B cell (primary cell): ENCODE data around the gene HERC2.

Experiments
- EZH2 ChIP-seq: IDR thresholded peaks from 2 replicates; pipeline ENCODE4 v1.6.1; 2012; ENCODE audit warnings: borderline replicate concordance, low read depth, mild to moderate bottlenecking, moderate library complexity, low read length; ENCODE audit not compliant: insufficient read depth, poor library complexity, severe bottlenecking
- TF ChIP-seq, protein P1 (sequence below): fragments of 200-600 bp; IDR thresholded peaks from one replicate; pipeline ENCODE4 v1.8.0; 2022; ENCODE audit warnings: antibody characterized with exemption, mild to moderate bottlenecking

DNA sequence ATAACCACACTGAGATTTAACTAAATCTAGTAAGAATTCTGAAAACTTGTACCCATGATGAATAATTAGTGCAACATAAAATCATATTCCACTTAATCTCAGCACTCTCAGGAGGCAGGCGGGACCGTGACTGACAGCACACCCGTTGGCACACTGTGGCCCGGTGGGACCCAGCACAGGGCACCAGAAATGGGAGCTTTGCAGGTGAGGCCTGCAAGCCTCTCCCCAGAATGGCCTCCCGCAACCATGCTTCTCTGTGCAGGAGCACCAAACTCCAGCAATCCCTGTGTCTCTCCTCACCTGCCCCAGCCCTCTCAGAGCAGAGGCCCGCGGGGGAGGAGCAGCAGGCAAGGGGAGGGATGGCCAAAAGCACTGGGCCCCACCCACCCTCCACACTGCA lies 191.3 kb downstream of the HERC2 start:
- TF ChIP-seq, protein P1, sequence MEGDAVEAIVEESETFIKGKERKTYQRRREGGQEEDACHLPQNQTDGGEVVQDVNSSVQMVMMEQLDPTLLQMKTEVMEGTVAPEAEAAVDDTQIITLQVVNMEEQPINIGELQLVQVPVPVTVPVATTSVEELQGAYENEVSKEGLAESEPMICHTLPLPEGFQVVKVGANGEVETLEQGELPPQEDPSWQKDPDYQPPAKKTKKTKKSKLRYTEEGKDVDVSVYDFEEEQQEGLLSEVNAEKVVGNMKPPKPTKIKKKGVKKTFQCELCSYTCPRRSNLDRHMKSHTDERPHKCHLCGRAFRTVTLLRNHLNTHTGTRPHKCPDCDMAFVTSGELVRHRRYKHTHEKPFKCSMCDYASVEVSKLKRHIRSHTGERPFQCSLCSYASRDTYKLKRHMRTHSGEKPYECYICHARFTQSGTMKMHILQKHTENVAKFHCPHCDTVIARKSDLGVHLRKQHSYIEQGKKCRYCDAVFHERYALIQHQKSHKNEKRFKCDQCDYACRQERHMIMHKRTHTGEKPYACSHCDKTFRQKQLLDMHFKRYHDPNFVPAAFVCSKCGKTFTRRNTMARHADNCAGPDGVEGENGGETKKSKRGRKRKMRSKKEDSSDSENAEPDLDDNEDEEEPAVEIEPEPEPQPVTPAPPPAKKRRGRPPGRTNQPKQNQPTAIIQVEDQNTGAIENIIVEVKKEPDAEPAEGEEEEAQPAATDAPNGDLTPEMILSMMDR, result no peak
- no peak for TF ChIP-seq EZH2
